Measurements from ENCODE around the gene VPS41. TPM values are rescaled to one million over a fixed set of nuclear protein-coding genes. Genes with fewer than 3 reads are reported as not detected.

The VPS41 gene
- total and polyA plus RNA-seq, 2 of the 13 experiments (the other 11 are each of a cell fraction or from before 2014, with no cell fraction given) = 12.1 to 43.4 TPM

- Histone ChIP-seq H3K9ac (ENCODE audit: insufficient read depth, low read depth, low read length) (no peak overlapping the region), H3K79me2 (ENCODE audit: insufficient read depth, low read length) (peaks cover 7% of the 10 kb centered on the region), H3K27ac (ENCODE audit: extremely low read length, insufficient read depth, low read length) (no peak overlapping the region), H3K4me2 (ENCODE audit: low read depth, low read length) (peak overlapping the region; percentile 70), H3K9me3 (ENCODE audit: low read length) (no peaks in the 10 kb centered on the region), H3K36me3 (replicated peaks in 1 of 2; ENCODE audit: control insufficient read depth in 1 of 2, insufficient read depth in 2 of 2, low read length in 2 of 2) (no peaks in the 10 kb centered on the region), H4K20me1 (ENCODE audit: insufficient read depth, low read length) (no peaks in the 10 kb centered on the region), H3K4me3 (replicated peaks in 1 of 3; ENCODE audit: insufficient read depth in 1 of 3, low read depth in 2 of 3, low read length in 3 of 3) (peak overlapping the region; percentile 74 to 99 (median 88); a peak in 5 of 6 replicates), H3K4me1 (ENCODE audit: insufficient read depth, low read length) (peaks cover 15% of the 10 kb centered on the region), H2AFZ (ENCODE audit: low read length) (no peak overlapping the region), H3K27me3 (ENCODE audit: control insufficient read depth in 1 of 2, insufficient read depth in 2 of 2, low read length in 2 of 2) (no peaks in the 10 kb centered on the region; a peak in 1 of 5 replicates)
- intact Hi-C loops (cut with micrococcal nuclease; ENCODE audit: unreplicated experiment) (no loop called here), in situ Hi-C loops (cut with HindIII; ENCODE audit: extremely low pct_ligation_motif_present, low pct_unique_long_range_greater_than_20kb) (no loop called here)
- BruUV-seq (replicated peaks) = no TSS peak
- ATAC-seq (no peak), DNase-seq (ENCODE audit: low spot score) (no peak), FAIRE-seq (no peak)
- 55% methylated on average over 1 of the region's 1 CpG for WGBS (ENCODE audit: low lambda C conversion rate)
- POLR2A ChIA-PET = no interaction called here
- CTCF ChIA-PET (ENCODE audit: low intra/inter-chr PET ratio, low total read pairs) = no interaction called here
- TF ChIP-seq TGIF2 (CRISPR knock-in tag; IDR thresholded peaks at IDR 0.05) = no peak
- TF ChIP-seq CEBPB (IDR thresholded peaks at IDR 0.05; ENCODE audit: borderline replicate concordance, low read depth, low read length) = no peak
Observed at GRCh38 chr7:38907766-38908165, 1.2 kb downstream of the VPS41 start.

- Histone ChIP-seq H3K4me1 (ENCODE audit: insufficient read depth, low read length) (peaks cover 15% of the 10 kb centered on the region), H3K9ac (ENCODE audit: insufficient read depth, low read depth, low read length) (no peak overlapping the region), H3K9me3 (ENCODE audit: low read length) (no peaks in the 10 kb centered on the region), H4K20me1 (ENCODE audit: insufficient read depth, low read length) (no peaks in the 10 kb centered on the region), H3K27me3 (ENCODE audit: control insufficient read depth in 1 of 2, insufficient read depth in 2 of 2, low read length in 2 of 2) (no peaks in the 10 kb centered on the region; a peak in 1 of 5 replicates), H3K36me3 (replicated peaks in 1 of 2; ENCODE audit: control insufficient read depth in 1 of 2, insufficient read depth in 2 of 2, low read length in 2 of 2) (no peaks in the 10 kb centered on the region), H3K4me2 (ENCODE audit: low read depth, low read length) (no peak overlapping the region), H3K4me3 (replicated peaks in 1 of 3; ENCODE audit: insufficient read depth in 1 of 3, low read depth in 2 of 3, low read length in 3 of 3) (no peak overlapping the region), H3K27ac (ENCODE audit: extremely low read length, insufficient read depth, low read length) (no peak overlapping the region), H2AFZ (ENCODE audit: low read length) (no peak overlapping the region), H3K79me2 (ENCODE audit: insufficient read depth, low read length) (peaks cover 7% of the 10 kb centered on the region)
- TF ChIP-seq PCBP2 (optimal IDR thresholded peaks at IDR 0.05; ENCODE audit: low read depth, low read length, poor library complexity, severe bottlenecking) (no peak), FOSL2 (CRISPR knock-in tag; IDR thresholded peaks at IDR 0.05) (no peak)
- TF ChIP-seq, protein P1, sequence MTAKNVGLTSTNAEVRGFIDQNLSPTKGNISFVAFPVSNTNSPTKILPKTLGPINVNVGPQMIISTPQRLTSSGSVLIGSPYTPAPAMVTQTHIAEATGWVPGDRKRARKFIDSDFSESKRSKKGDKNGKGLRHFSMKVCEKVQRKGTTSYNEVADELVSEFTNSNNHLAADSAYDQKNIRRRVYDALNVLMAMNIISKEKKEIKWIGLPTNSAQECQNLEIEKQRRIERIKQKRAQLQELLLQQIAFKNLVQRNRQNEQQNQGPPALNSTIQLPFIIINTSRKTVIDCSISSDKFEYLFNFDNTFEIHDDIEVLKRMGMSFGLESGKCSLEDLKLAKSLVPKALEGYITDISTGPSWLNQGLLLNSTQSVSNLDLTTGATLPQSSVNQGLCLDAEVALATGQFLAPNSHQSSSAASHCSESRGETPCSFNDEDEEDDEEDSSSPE (CRISPR knock-in tag; IDR thresholded peaks at IDR 0.05) = no peak
- intact Hi-C loops (cut with micrococcal nuclease; ENCODE audit: unreplicated experiment) = no loop called here
- ATAC-seq (no peak), DNase-seq (ENCODE audit: low spot score) (no peak), FAIRE-seq (no peak)
- ChIA-PET POLR2A (no interaction called here), CTCF (ENCODE audit: low intra/inter-chr PET ratio, low total read pairs) (no interaction called here)
- 98% methylated on average over 3 of the region's 3 CpGs for WGBS (ENCODE audit: low lambda C conversion rate)
- in situ Hi-C loops (cut with HindIII; ENCODE audit: extremely low pct_ligation_motif_present, low pct_unique_long_range_greater_than_20kb) = no loop called here
- no TSS peak for BruUV-seq (replicated peaks)
Observed at GRCh38 chr7:38907066-38907465, 1.9 kb downstream of the VPS41 start.

All from HepG2 (cell line).